Measurements from ENCODE around the gene PALM3. TPM values are rescaled to one million over a fixed set of nuclear protein-coding genes. Genes with fewer than 3 reads are reported as not detected.

PALM3 gene
- total RNA-seq, 1 experiment from 2014 or later: 0.54 TPM

- in situ Hi-C loops (cut with HindIII; ENCODE audit: low pct_unique_long_range_greater_than_20kb, low sequenced_read_pairs): no loop called here
These were observed 8.8 kb downstream of the PALM3 start for GRCh38 chr19:14053032-14053431.

DNA sequence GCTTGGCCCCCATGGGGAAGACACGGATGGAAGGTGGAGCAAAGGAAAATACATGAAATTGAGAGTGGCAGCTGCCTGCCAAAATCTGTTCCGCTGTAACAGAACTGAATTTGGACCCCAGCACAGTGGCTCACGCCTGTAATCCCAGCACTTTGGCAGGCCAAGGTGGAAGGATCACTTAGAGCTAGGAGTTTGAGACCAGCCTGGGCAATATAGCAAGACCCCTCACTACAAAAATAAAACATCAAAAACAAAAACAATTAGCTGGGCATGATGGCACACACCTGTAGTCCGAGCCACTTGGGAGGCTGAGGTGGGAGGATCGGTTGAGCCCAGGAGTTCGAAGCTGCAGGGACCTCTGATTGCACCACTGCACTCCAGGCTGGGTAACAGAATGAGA, 9.4 kb downstream of the PALM3 start:
- TF ChIP-seq SIN3A (IDR thresholded peaks at IDR 0.05; ENCODE audit: borderline replicate concordance, insufficient read depth, low read depth, low read length) (no peak), REST (IDR thresholded peaks at IDR 0.05; ENCODE audit: insufficient read depth in 1 of 2, low read depth in 2 of 2, low read length in 1 of 2) (no peak), POLR2AphosphoS5 (IDR thresholded peaks at IDR 0.05; ENCODE audit: low read depth, low read length) (no peak), TCF7L2 (IDR thresholded peaks at IDR 0.05; ENCODE audit: low read depth, low read length) (no peak)
- TF ChIP-seq, protein P1, sequence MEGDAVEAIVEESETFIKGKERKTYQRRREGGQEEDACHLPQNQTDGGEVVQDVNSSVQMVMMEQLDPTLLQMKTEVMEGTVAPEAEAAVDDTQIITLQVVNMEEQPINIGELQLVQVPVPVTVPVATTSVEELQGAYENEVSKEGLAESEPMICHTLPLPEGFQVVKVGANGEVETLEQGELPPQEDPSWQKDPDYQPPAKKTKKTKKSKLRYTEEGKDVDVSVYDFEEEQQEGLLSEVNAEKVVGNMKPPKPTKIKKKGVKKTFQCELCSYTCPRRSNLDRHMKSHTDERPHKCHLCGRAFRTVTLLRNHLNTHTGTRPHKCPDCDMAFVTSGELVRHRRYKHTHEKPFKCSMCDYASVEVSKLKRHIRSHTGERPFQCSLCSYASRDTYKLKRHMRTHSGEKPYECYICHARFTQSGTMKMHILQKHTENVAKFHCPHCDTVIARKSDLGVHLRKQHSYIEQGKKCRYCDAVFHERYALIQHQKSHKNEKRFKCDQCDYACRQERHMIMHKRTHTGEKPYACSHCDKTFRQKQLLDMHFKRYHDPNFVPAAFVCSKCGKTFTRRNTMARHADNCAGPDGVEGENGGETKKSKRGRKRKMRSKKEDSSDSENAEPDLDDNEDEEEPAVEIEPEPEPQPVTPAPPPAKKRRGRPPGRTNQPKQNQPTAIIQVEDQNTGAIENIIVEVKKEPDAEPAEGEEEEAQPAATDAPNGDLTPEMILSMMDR (IDR thresholded peaks at IDR 0.05): no peak
- DNase-seq (ENCODE audit: low read depth, low spot score) (no peak), ATAC-seq (no peak)
- in situ Hi-C loops (cut with HindIII; ENCODE audit: low pct_unique_long_range_greater_than_20kb, low sequenced_read_pairs) (no loop called here), intact Hi-C loops (cut with micrococcal nuclease; ENCODE audit: unreplicated experiment) (no loop called here)
- no peak overlapping the region for H3K4me3 ChIP-seq (ENCODE audit: low read depth in 2 of 2, low read length in 2 of 2)
- no peaks in the 10 kb centered on the region for H3K9me3 ChIP-seq (ENCODE audit: control insufficient read depth, insufficient read depth, low read depth, low read length)
- POLR2A ChIA-PET: no interaction called here
- no peaks in the 10 kb centered on the region for H3K27me3 ChIP-seq (ENCODE audit: control insufficient read depth, insufficient read depth, low read length)
- H3K27ac ChIP-seq (ENCODE audit: low read length): no peak overlapping the region
- CTCF ChIA-PET: interaction anchor here (0.6 to 1.0 kb wide), 3 partner anchors 11 to 348 kb away, joined by 3 to 6 read pairs (median 3); no protein-coding TSS in a partner anchor
- H3K4me1 ChIP-seq (ENCODE audit: control insufficient read depth, insufficient read depth, low read length): no peaks in the 10 kb centered on the region
- no peaks in the 10 kb centered on the region for H3K36me3 ChIP-seq (ENCODE audit: control insufficient read depth, insufficient read depth, low read length)
- TSS peak; percentile 95 for BruUV-seq (replicated peaks)

More at GRCh38 chr19:14053032-14053431, 8.8 kb downstream of the PALM3 start:
- H3K4me3 ChIP-seq (ENCODE audit: low read depth in 2 of 2, low read length in 2 of 2): no peak overlapping the region
- ATAC-seq: no peak
- no peaks in the 10 kb centered on the region for H3K36me3 ChIP-seq (ENCODE audit: control insufficient read depth, insufficient read depth, low read length)
- intact Hi-C loops (cut with micrococcal nuclease; ENCODE audit: unreplicated experiment): no loop called here
- no TSS peak for BruUV-seq (replicated peaks)
- DNase-seq (ENCODE audit: low read depth, low spot score): no peak
- no peaks in the 10 kb centered on the region for H3K27me3 ChIP-seq (ENCODE audit: control insufficient read depth, insufficient read depth, low read length)
- H3K4me1 ChIP-seq (ENCODE audit: control insufficient read depth, insufficient read depth, low read length): peaks cover 1% of the 10 kb centered on the region; the same call in 1 of the 2 replicates
- CTCF ChIA-PET: interaction anchor here (0.6 to 1.0 kb wide), 3 partner anchors 11 to 347 kb away, joined by 3 to 6 read pairs (median 3); no protein-coding TSS in a partner anchor
- H3K27ac ChIP-seq (ENCODE audit: low read length): no peak overlapping the region
- POLR2A ChIA-PET: no interaction called here
- no peaks in the 10 kb centered on the region for H3K9me3 ChIP-seq (ENCODE audit: control insufficient read depth, insufficient read depth, low read depth, low read length)
- TF ChIP-seq REST (IDR thresholded peaks at IDR 0.05; ENCODE audit: insufficient read depth in 1 of 2, low read depth in 2 of 2, low read length in 1 of 2) (no peak), POLR2AphosphoS5 (IDR thresholded peaks at IDR 0.05; ENCODE audit: low read depth, low read length) (no peak), SIN3A (IDR thresholded peaks at IDR 0.05; ENCODE audit: borderline replicate concordance, insufficient read depth, low read depth, low read length) (no peak), TCF7L2 (IDR thresholded peaks at IDR 0.05; ENCODE audit: low read depth, low read length) (no peak)
- TF ChIP-seq, protein P1 (IDR thresholded peaks at IDR 0.05): no peak

Data from Panc1 (cell line).